ENCODE measurements around the gene ATXN1.
"Not testable (repeated sequence)": the region's sequence is repeated elsewhere in the genome, so short reads cannot be mapped to it uniquely, and the experiment has no call there.

ATXN1 gene

DNA sequence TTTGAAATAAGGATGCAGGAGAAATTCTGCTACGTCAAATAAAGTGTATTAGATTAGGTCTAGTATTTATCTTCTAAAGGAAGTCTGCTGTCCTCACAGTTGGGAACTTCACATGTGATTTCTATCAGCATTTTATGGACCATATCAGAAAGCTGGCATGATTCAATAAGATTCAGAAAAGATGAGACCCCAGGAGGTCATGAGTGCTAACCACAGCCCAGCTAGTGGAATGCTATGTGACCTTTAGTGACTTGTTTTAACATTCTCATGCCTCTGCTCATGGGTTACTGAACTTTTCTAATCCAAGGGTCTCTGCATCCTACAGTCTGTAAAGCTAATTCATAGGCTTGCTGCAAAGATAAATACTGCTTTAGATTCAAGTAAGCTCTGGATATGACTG, 372.8 kb downstream of the ATXN1 start:
- no peak for DNase-seq (ENCODE audit: low read depth in 2 of 2)

DNA sequence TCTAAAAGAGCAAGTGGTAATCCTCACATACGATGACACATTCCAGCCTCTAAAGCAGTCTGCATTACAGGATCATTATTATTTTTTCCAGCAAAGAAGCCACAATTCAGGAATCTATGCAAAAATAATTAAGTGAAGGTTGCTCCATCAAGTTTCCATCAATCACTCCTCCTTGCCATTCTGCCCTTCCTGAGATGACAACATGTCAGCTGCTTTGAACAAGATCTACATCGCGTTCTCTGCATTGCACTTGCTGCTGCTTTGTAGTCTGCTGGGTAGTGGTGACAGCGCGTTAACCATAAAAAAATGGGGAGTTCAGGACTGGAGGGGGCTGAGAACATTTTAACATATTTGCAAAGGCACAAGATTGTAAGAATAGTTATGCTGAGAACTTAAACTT, 375.2 kb downstream of the ATXN1 start:
- no peak for DNase-seq (ENCODE audit: low read depth in 2 of 2)

DNA sequence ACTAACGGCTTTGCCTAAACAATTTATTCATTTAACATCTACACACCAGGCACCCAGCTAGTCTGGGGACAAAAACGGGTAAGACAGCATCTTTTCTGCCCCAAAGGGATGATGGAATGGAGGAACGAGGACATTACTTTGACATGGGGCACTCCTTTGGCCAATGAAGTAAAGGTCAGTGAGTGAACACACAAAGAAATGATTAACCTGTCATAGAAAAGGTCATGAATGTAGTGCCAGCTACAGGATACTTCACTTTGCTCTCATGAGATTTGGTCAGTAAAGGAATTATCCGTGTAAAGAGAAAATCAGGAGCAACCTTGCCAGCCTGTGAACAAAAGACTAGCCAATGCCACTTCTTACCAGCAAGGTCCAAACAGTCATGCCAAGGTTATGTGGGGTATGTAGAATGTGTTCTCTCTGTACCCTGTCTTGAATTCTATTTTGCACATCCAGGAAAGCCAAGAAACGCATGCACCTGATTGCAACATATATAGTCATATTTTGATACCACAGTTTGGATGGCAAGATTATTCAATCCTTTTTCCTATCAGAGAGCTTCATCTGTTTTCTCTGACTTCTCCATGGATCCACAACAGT, 377.6 kb downstream of the ATXN1 start:
- DNase-seq (ENCODE audit: low read depth in 2 of 2): no peak

- not testable (repeated sequence) for DNase-seq (ENCODE audit: low read depth in 2 of 2)
Measured at GRCh38 chr6:16381968-16382367, 379.3 kb downstream of the ATXN1 start.

DNA sequence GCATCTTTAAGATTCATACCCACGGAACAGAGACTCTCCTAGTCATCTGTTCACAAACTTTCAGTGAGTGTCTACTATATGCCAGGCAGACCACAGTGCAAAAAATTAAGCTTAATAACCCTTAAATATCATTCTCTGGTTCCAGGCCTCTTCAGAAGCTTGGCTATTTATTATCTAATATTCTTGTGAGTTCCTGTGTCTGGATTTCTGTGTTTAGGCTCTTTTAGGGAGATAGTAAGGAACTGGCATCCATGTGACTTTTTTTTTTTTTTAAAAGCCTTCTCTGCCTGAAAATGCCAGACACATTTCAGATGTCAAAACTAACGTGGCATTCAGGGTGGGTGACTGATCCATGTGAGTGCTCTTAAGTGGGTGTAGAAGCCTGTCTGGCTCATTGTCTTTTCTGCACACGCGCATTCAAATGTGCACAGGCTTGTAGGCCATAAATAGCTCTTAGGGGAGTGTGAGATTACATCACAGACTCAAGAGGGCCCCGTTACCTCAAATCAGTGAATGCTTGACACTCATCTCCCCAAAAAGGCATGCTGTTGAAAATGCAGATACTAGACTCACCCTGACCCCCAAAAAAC, 380.9 kb downstream of the ATXN1 start:
- no peak for DNase-seq (ENCODE audit: low read depth in 2 of 2)

DNA sequence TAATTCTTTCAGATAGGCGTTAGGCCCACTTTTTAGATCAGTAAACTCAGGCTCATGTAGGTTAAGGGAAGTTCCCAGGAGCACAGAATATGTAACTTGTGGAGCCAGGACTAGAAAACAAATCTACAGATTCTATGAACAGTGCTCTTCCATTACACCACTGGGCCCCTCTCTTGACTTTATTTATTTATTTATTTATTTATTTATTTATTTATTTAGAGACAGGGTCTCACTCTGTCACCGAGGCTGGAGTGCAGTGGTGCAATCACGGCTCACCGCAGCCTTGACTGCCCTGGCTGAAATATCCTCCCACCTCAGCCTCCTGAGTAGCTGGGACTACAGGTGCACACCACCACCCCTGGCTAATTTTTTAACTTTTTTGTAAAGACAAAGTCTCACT, 382.9 kb downstream of the ATXN1 start:
- not testable (repeated sequence) for DNase-seq (ENCODE audit: low read depth in 2 of 2)

GRCh38 chr6:16377470-16377869, 383.8 kb downstream of the ATXN1 start:
- DNase-seq (ENCODE audit: low read depth in 2 of 2): no peak

- no peak for DNase-seq (ENCODE audit: low read depth in 2 of 2)
Measured at GRCh38 chr6:16375843-16376242, 385.4 kb downstream of the ATXN1 start.

- DNase-seq (ENCODE audit: low read depth in 2 of 2): no peak
Measured at GRCh38 chr6:16375206-16375605, 386.1 kb downstream of the ATXN1 start.

GRCh38 chr6:16374461-16375200, 386.6 kb downstream of the ATXN1 start:
- no peak for DNase-seq (ENCODE audit: low read depth in 2 of 2)

- no peak for DNase-seq (ENCODE audit: low read depth in 2 of 2)
Measured at GRCh38 chr6:16374016-16374415, 387.2 kb downstream of the ATXN1 start.

DNA sequence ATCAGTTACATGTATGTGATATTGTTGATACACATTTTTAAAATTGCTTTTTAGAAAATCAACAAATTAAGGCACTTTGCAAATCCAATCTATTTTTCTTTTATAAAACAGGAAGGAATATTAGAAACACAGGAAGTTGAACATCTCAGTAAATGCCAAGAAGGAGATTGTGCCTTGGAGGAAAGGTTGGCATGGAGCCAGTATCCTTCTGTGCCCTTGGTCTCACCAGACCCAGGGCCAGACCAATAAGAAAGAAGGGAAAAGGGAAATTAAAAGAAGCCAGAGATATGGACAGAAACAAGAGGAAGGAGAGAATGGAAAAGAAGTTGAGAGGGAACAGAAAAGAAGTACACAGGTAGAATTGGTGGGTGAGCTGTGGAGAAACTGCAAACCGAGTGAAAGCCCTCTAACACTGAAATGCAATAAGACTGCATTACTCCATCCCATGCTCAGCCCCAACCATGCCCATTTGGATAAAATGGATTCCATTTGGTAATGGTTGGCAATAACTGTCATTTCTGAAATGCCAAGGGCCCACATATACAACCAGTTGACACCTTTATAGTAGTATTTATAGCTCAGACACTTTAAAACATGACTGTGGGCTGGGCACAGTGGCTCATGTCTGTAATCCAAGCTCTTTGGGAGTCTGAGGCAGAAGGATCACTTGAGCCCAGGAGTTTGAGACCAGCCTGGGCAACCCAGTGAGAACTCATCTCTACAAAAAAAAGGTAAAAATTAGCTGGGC, 389.1 kb downstream of the ATXN1 start:
- no peak for DNase-seq (ENCODE audit: low read depth in 2 of 2)

GRCh38 chr6:16371401-16371800, 389.9 kb downstream of the ATXN1 start:
- DNase-seq (ENCODE audit: low read depth in 2 of 2): no peak

- DNase-seq (ENCODE audit: low read depth in 2 of 2): no peak
Measured at GRCh38 chr6:16370943-16371342, 390.3 kb downstream of the ATXN1 start.

- no peak for DNase-seq (ENCODE audit: low read depth in 2 of 2)
Measured at GRCh38 chr6:16369989-16370388, 391.3 kb downstream of the ATXN1 start.

DNA sequence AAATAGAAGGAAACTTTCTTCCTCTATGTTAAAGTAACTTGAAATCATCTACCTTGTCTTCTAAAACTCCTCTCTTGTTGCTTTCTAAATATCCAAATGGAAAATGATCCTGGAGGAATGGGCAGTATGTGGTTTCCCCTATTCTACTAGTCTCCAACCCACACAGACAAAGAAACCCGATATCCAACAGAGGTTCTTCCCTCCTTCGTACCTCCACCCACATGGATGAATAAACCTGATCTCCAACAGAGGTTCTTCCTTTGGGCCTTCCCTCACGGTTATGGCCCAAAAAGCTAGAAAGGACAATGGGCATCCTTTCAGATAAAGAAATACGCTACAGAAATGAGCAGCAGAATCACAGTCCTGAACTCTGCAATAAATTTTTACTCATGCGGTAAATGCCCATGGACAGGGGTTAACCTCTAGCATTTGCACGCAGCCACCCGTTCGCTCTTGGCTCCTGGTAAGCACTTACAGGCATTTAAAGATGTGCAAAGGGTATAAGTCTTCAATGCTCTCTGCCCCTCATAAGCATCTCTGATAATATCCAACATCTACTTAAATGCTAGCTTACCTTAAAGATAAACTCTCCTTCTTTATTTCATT, 392.0 kb downstream of the ATXN1 start:
- no peak for DNase-seq (ENCODE audit: low read depth in 2 of 2)

GRCh38 chr6:16367571-16367970, 393.7 kb downstream of the ATXN1 start:
- DNase-seq (ENCODE audit: low read depth in 2 of 2): no peak

DNA sequence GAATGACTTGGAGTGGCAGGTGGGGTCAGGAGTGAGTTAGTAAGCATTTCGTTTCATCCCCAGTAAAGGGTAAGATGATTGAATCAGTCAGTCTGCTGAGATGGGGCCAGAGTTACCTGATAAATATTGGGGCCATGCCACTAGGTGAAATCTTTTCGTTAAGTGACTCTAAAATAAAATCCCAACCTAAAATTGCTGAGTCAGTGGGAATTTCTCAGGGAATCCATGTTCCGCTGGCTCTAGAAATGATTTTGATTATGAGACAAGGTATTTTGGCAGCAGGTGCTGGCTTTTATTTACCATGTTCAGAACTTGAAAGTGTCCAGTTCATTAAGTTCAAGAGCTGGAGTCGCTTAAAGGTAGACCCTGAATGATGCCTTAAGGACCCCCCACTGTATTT, 397.5 kb downstream of the ATXN1 start:
- DNase-seq (ENCODE audit: low read depth in 2 of 2): no peak

DNA sequence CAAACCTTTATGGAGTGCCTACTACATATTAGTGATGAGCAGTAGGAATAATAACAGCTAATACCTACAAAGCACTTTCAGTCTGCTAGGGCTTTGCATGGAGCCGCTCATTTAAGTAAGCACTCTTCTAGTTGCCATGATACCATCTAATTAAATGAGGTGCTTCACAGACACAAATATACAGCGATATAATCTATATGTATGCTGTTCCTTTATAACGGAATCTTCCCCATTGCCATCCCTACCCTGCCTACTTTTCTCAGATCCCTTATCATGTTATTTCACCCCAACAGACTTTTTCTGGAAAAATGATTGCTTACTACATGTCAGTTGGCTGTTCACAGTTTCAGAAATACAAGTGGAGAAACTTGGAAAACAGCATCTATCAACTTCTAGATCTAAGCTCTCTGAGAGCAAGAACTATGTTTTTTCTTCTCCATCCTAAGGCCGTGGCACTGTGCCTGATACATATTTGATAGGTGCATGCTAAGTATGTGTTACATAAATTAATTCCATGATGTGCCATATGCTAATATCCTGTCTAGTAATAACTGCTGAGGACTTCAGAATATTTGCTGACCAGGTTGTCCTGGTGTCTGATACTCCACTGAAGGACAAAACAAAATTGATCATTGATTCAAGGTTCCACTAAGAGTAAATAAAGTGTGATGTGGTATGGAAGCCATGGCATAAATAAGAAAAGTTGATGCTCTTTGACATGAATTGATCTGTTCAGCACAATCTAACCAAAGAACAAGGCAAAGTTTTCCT, 398.3 kb downstream of the ATXN1 start:
- DNase-seq (ENCODE audit: low read depth in 2 of 2): no peak

- no peak for DNase-seq (ENCODE audit: low read depth in 2 of 2)
Measured at GRCh38 chr6:16362296-16362695, 399.0 kb downstream of the ATXN1 start.

DNA sequence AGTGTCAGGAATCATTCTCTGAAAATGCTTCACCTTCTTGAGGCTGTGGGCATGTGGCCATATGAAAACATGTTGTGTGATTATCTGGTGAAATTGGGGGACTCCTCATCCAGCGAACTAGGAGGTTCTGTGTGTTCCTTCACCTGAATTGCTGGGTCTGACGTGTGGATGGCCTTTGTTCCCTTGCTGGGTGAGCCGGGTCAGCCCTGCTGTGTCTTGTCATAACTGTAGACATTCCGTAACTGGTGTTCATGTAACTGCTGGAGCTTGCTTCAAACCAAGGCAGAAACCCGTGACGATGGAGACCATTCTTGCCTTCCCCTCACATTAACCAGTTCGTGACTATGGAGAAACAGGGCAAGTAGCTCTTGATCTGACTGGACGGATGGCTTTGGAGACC, 399.4 kb downstream of the ATXN1 start:
- DNase-seq (ENCODE audit: low read depth in 2 of 2): no peak
